HL-60 (cell line): Measurements from ENCODE around the gene LITAFD.

Experiments used
- DNase-seq, 2 experiments: peaks; one replicate each; pipeline ENCODE4 v3.0.0-alpha.2; 2010 to 2020; ENCODE audit warnings: low read depth in 1 of 2, low spot score in 1 of 2
- H3K27ac ChIP-seq: fragments of 250-450 bp; sonication (Bioruptor Pico); replicated peaks from 2 replicates; pipeline ENCODE4 v1.5.1; 2020; ENCODE audit warnings: mild to moderate bottlenecking, moderate library complexity
- H3K27me3 ChIP-seq: fragments of 250-450 bp; sonication (Bioruptor Pico); 2 replicates; pipeline ENCODE4 v1.5.1; 2021; ENCODE audit warnings: mild to moderate bottlenecking, moderate library complexity; ENCODE audit not compliant: insufficient read depth, poor library complexity, severe bottlenecking
- H3K4me3 ChIP-seq: replicated peaks from 2 replicates; pipeline ENCODE4 v1.5.1; 2011; ENCODE audit warnings: mild to moderate bottlenecking, control low read depth, low read length; ENCODE audit not compliant: insufficient read depth
- CTCF ChIP-seq: IDR thresholded peaks from one replicate; pipeline ENCODE4 v1.5.1; 2011; ENCODE audit warnings: low read length, control low read depth, inconsistent platforms; ENCODE audit not compliant: insufficient read depth
- GABPA ChIP-seq: IDR thresholded peaks from 2 replicates; pipeline ENCODE4 v1.6.1; 2012; ENCODE audit warnings: low read depth
- POLR2AphosphoS5 ChIP-seq: IDR thresholded peaks from 2 replicates; pipeline ENCODE4 v1.6.1; 2012; ENCODE audit warnings: low read depth
- REST ChIP-seq: IDR thresholded peaks from 2 replicates; pipeline ENCODE4 v1.6.1; 2012; ENCODE audit warnings: low read depth; ENCODE audit not compliant: insufficient replicate concordance
- SPI1 ChIP-seq: IDR thresholded peaks from 2 replicates; pipeline ENCODE4 v1.6.1; 2012; ENCODE audit warnings: low read depth, mild to moderate bottlenecking, borderline replicate concordance

LITAFD gene

GRCh38 chr16:8862309-8863130 lies 19.6 kb upstream of the LITAFD start:
- DNase-seq: no peak
- Histone ChIP-seq H3K4me3 (no peak overlapping the region), H3K27ac (no peak overlapping the region), H3K27me3 (no peaks in the 10 kb centered on the region)
- TF ChIP-seq REST (no peak), CTCF (no peak), SPI1 (no peak), POLR2AphosphoS5 (no peak), GABPA (no peak)

- no peak overlapping the region for H3K4me3 ChIP-seq
- DNase-seq: no peak
- H3K27ac ChIP-seq: no peak overlapping the region
- TF ChIP-seq GABPA (no peak), REST (no peak), SPI1 (no peak), POLR2AphosphoS5 (no peak), CTCF (no peak)
- H3K27me3 ChIP-seq: no peaks in the 10 kb centered on the region
These were observed 18.3 kb upstream of the LITAFD start for GRCh38 chr16:8863594-8864424.

GRCh38 chr16:8864480-8865110 lies 17.6 kb upstream of the LITAFD start:
- TF ChIP-seq POLR2AphosphoS5 (0 out of 2 replicates have a peak, but pooled peaks have one; percentile 20), GABPA (no peak), CTCF (no peak), REST (no peak), SPI1 (no peak)
- Histone ChIP-seq H3K27me3 (no peaks in the 10 kb centered on the region), H3K4me3 (no peak overlapping the region), H3K27ac (no peak overlapping the region)
- no peak for DNase-seq
